K562 (cell line): ENCODE data around the gene GLUD1. TPM values are rescaled to one million over a fixed set of nuclear protein-coding genes. Genes with fewer than 3 reads are reported as not detected.
"Not testable (repeated sequence)": the region's sequence is repeated elsewhere in the genome, so short reads cannot be mapped to it uniquely, and the experiment has no call there.

Source experiments
- ATAC-seq: fragments of 200-7000 bp; cut with Tn5 transposase; 3 replicates; pipeline ENCODE4 v1.9.1; 2020; ENCODE audit warnings: moderate library complexity
- BruUV-seq: library from RNA; stranded (reverse); fragments of 400-500 nt; replicated peaks from 2 replicates; lab custom pipeline; 2021; lab: Mats Ljungman, UMichigan
- CTCF ChIA-PET: fragments of 300-600 bp; formaldehyde crosslinking; extraction: SDS; loops from one replicate; lab custom pipeline; 2021; ENCODE audit warnings: low intra/inter-chr PET ratio; lab: Yijun Ruan, JAX
- POLR2A ChIA-PET: fragments of 300-600, 350-650 bp; sonication (Branson Sonifier 250); formaldehyde crosslinking; extraction: SDS; loops from one replicate; lab custom pipeline; 2021; ENCODE audit warnings: antibody characterized with exemption, inconsistent platforms; lab: Yijun Ruan, JAX
- DNase-seq, 4 experiments: peaks; one replicate each; pipeline versions ENCODE4 v3.0.0 to v3.0.0-alpha.2; 2011 to 2018; ENCODE audit warnings: low spot score in 3 of 4, mixed read lengths in 3 of 4; ENCODE audit errors: extremely low read depth in 1 of 4
- FAIRE-seq: peaks from 2 replicates; lab custom pipeline; 2011; peaks lifted over from hg19 to GRCh38; lab: Jason Lieb, UNC
- H2AFZ ChIP-seq: 2 replicates; pipeline ENCODE4 v1.6.0; 2011; ENCODE audit warnings: low read depth, low read length, control low read depth, inconsistent platforms
- H3K27ac ChIP-seq: fragments of 200-600 bp; 3 replicates; pipeline ENCODE4 v1.8.0; 2011; ENCODE audit warnings: low read depth, mild to moderate bottlenecking, control low read depth, inconsistent platforms, low read length, moderate library complexity, mixed read lengths; ENCODE audit errors: extremely low read depth
- H3K27me3 ChIP-seq, 2 experiments: fragments of 300-600 bp in 1 of 2; 2 replicates in 1 of 2; 3 replicates in 1 of 2; pipeline versions ENCODE4 v1.6.0 to v1.8.0; 2011; ENCODE audit warnings: inconsistent platforms in 2 of 2, low read length in 2 of 2, mild to moderate bottlenecking in 1 of 2, mixed read lengths in 1 of 2, moderate library complexity in 1 of 2; ENCODE audit not compliant: control insufficient read depth in 2 of 2, insufficient read depth in 2 of 2
- H3K36me3 ChIP-seq: fragments of 300-600 bp; 3 replicates; pipeline ENCODE4 v1.8.0; 2011; ENCODE audit warnings: mild to moderate bottlenecking, low read length, inconsistent platforms; ENCODE audit not compliant: control insufficient read depth, insufficient read depth
- H3K4me1 ChIP-seq, 2 experiments: fragments of 200-600 bp in 1 of 2; replicated peaks in 1 of 2; 2 replicates in 1 of 2; 3 replicates in 1 of 2; pipeline versions ENCODE4 v1.5.1 to v1.8.0; 2011; ENCODE audit warnings: inconsistent platforms in 2 of 2, low read length in 2 of 2, mild to moderate bottlenecking in 1 of 2, mixed read lengths in 1 of 2, moderate library complexity in 1 of 2; ENCODE audit not compliant: control insufficient read depth in 2 of 2, insufficient read depth in 2 of 2
- H3K4me2 ChIP-seq: 2 replicates; pipeline ENCODE4 v1.6.1; 2011; ENCODE audit warnings: low read length, control low read depth, inconsistent platforms, mixed read lengths; ENCODE audit not compliant: insufficient read depth
- H3K4me3 ChIP-seq: fragments of 200-600 bp; sonication (generic), shearing (Covaris generic); 2 replicates; pipeline ENCODE4 v1.5.1; 2016; ENCODE audit warnings: control low read depth, inconsistent platforms
- H3K79me2 ChIP-seq: fragments of 200-600 bp; 3 replicates; pipeline ENCODE4 v1.8.0; 2011; ENCODE audit warnings: low read length, inconsistent platforms; ENCODE audit not compliant: control insufficient read depth, insufficient read depth
- H3K9ac ChIP-seq, 2 experiments: 2 replicates each; pipeline versions ENCODE4 v1.6.0 to v1.6.1; 2011; ENCODE audit warnings: low read depth in 2 of 2, low read length in 2 of 2, control low read depth in 1 of 2, inconsistent platforms in 1 of 2, mild to moderate bottlenecking in 1 of 2, mixed read lengths in 1 of 2; ENCODE audit not compliant: insufficient read depth in 1 of 2
- H3K9me1 ChIP-seq: one replicate; pipeline ENCODE4 v1.6.0; 2011; ENCODE audit warnings: inconsistent platforms, mild to moderate bottlenecking, low read length, moderate library complexity; ENCODE audit not compliant: control insufficient read depth, insufficient read depth
- H3K9me3 ChIP-seq: replicated peaks from 2 replicates; pipeline ENCODE4 v1.5.1; 2011; ENCODE audit warnings: low read depth, low read length, inconsistent platforms; ENCODE audit not compliant: control insufficient read depth, insufficient read depth
- H4K20me1 ChIP-seq: replicated peaks from 2 replicates; pipeline ENCODE4 v1.6.1; 2011; ENCODE audit warnings: low read length, inconsistent platforms, mixed read lengths; ENCODE audit not compliant: control insufficient read depth, insufficient read depth
- CBX8 ChIP-seq: fragments of 200-600 bp; sonication (generic); IDR thresholded peaks from 2 replicates; pipeline ENCODE4 v1.6.1; 2012; ENCODE audit warnings: borderline replicate concordance, mixed run types, low read depth, mild to moderate bottlenecking, moderate library complexity, mixed read lengths, low read length, control low read depth, inconsistent platforms; ENCODE audit not compliant: poor library complexity, severe bottlenecking; ENCODE audit errors: extremely low read depth
- HNRNPUL1 ChIP-seq: fragments of 200-400 bp; formaldehyde crosslinking; IDR thresholded peaks from 2 replicates; pipeline ENCODE4 v1.6.1; 2017; ENCODE audit warnings: low read length
- KAT7 ChIP-seq: sonication (generic); formaldehyde crosslinking; IDR thresholded peaks from 2 replicates; pipeline ENCODE4 v1.8.0; 2022; ENCODE audit warnings: missing genetic modification reagents, mild to moderate bottlenecking, borderline replicate concordance
- NBN ChIP-seq: fragments of 450-650 bp; IDR thresholded peaks from 2 replicates; pipeline ENCODE4 v1.6.1; 2016; ENCODE audit warnings: low read depth, mild to moderate bottlenecking
- NCOA2 ChIP-seq, 2 experiments: fragments of 450-650 bp; IDR thresholded peaks; 2 replicates each; pipeline ENCODE4 v1.6.1; 2018; ENCODE audit warnings: mild to moderate bottlenecking in 2 of 2, moderate library complexity in 1 of 2; ENCODE audit not compliant: partially characterized antibody in 2 of 2
- RBM14 ChIP-seq: fragments of 200-400 bp; formaldehyde crosslinking; IDR thresholded peaks from 2 replicates; pipeline ENCODE4 v1.6.1; 2018; ENCODE audit warnings: low read depth, mild to moderate bottlenecking, low read length, moderate library complexity, borderline replicate concordance; ENCODE audit not compliant: insufficient read depth
- RHOXF2B ChIP-seq: fragments of 250-450 bp; sonication (Bioruptor Pico); conservative IDR thresholded peaks from 2 replicates; pipeline ENCODE4 v1.5.1; 2021
- TAF9B ChIP-seq: fragments of 450-650 bp; IDR thresholded peaks from 2 replicates; pipeline ENCODE4 v1.6.1; 2018; ENCODE audit warnings: mild to moderate bottlenecking; ENCODE audit not compliant: partially characterized antibody
- TCF15 ChIP-seq: fragments of 250-450 bp; sonication (Bioruptor Pico); IDR thresholded peaks from 2 replicates; pipeline ENCODE4 v1.8.0; 2022; ENCODE audit warnings: moderate library complexity, mild to moderate bottlenecking, inconsistent platforms
- ZBTB1 ChIP-seq: sonication (generic); formaldehyde crosslinking; IDR thresholded peaks from 2 replicates; pipeline ENCODE4 v1.8.1; 2023; ENCODE audit warnings: missing genetic modification reagents, low read depth, mild to moderate bottlenecking, borderline replicate concordance
- ZBTB26 ChIP-seq: fragments of 450-650 bp; formaldehyde crosslinking; IDR thresholded peaks from 2 replicates; pipeline ENCODE4 v1.4.0; 2022; ENCODE audit warnings: missing genetic modification characterization
- ZNF311 ChIP-seq: fragments of 250-450 bp; sonication (Bioruptor Pico); IDR thresholded peaks from 2 replicates; pipeline ENCODE4 v1.4.0; 2020; ENCODE audit warnings: mild to moderate bottlenecking, moderate library complexity
- WGBS: fragments of 100-300 bp; shearing (Covaris generic); methylation state at CpG from one replicate; pipeline ENCODE4 v1.1.6; 2016; ENCODE audit warnings: low coverage, mixed read lengths; ENCODE audit not compliant: insufficient coverage; ENCODE audit errors: missing lambda C conversion rate; 5-methylcytosine and 5-hydroxymethylcytosine counted together
- in situ Hi-C: fragments of 300-500 bp; cut with MboI; formaldehyde crosslinking; loops from 4 replicates; pipeline ENCODE4 v1.15.0; 2018; ENCODE audit warnings: inconsistent platforms, mixed read lengths
- intact Hi-C: fragments of 100-400 bp; cut with micrococcal nuclease; formaldehyde crosslinking; loops from 2 replicates; pipeline ENCODE4 v1.14.2; 2022
- polyA plus RNA-seq, 8 experiments: library from polyadenylated mRNA; depleted of rRNA in 4 of 8; stranded (reverse) in 5 of 8; unstranded in 3 of 8; fragments of >200 nt; fragmentation: Nextera tagmentation in 2 of 8; fragmentation: Illumina TruSeq in 1 of 8; extraction: Ambion mirVana in 2 of 8; extraction: Trizol in 1 of 8; gene quantifications; 2 replicates each; pipeline versions ENCODE4 v1.2.1 to v1.2.3, GENCODE V29; 2011 to 2014; ENCODE audit warnings: inconsistent platforms in 1 of 8, missing spikeins in 1 of 8
- total RNA-seq, 7 experiments: library from RNA; depleted of rRNA in 6 of 7; stranded (reverse); fragments of >200 nt in 6 of 7; fragmentation: Illumina TruSeq in 2 of 7; extraction: Trizol in 2 of 7; gene quantifications; 2 replicates each; pipeline versions ENCODE4 v1.2.1 to v1.2.3, GENCODE V29; 2011 to 2021; ENCODE audit warnings: low replicate concordance in 1 of 7
- TF ChIP-seq, protein P1 (sequence below): sonication (generic); formaldehyde crosslinking; IDR thresholded peaks from 2 replicates; pipeline ENCODE4 v1.8.1; 2023; ENCODE audit warnings: mild to moderate bottlenecking, missing genetic modification reagents

Gene GLUD1
- total and polyA plus RNA-seq, 9 of the 15 experiments (the other 6 are each of a cell fraction or from before 2014, with no cell fraction given): 21.9 to 92.0 (median 76.3) TPM

GRCh38 chr10:87104727-87105126 lies 10.1 kb upstream of the GLUD1 start:
- POLR2A ChIA-PET, CTCF ChIA-PET, FAIRE-seq, H4K20me1 ChIP-seq, H3K4me3 ChIP-seq, intact Hi-C loops, H3K9me1 ChIP-seq, H3K4me1 ChIP-seq, H3K9ac ChIP-seq, H3K4me2 ChIP-seq, H3K9me3 ChIP-seq, H3K27ac ChIP-seq, in situ Hi-C loops, DNase-seq, BruUV-seq, H3K27me3 ChIP-seq, H2AFZ ChIP-seq, ATAC-seq: not testable (repeated sequence)
- peaks cover 67% of the 10 kb centered on the region for H3K36me3 ChIP-seq
- 67% methylated on average over 2 of the region's 8 CpGs for WGBS
- H3K79me2 ChIP-seq: peaks cover 32% of the 10 kb centered on the region

- peaks cover 70% of the 10 kb centered on the region for H3K36me3 ChIP-seq
- TF ChIP-seq TCF15 (CRISPR knock-in tag) (no peak), NCOA2 (IDR thresholded peaks at IDR 0.05; ENCODE audit: partially characterized antibody in 2 of 2) (no peak), RBM14 (no peak), KAT7 (CRISPR knock-in tag) (no peak), TAF9B (no peak), CBX8 (no peak), RHOXF2B (CRISPR knock-in tag) (no peak), ZBTB1 (CRISPR knock-in tag) (no peak), NBN (no peak), ZNF311 (no peak), HNRNPUL1 (no peak), ZBTB26 (CRISPR knock-in tag) (no peak)
- TF ChIP-seq, protein P1, sequence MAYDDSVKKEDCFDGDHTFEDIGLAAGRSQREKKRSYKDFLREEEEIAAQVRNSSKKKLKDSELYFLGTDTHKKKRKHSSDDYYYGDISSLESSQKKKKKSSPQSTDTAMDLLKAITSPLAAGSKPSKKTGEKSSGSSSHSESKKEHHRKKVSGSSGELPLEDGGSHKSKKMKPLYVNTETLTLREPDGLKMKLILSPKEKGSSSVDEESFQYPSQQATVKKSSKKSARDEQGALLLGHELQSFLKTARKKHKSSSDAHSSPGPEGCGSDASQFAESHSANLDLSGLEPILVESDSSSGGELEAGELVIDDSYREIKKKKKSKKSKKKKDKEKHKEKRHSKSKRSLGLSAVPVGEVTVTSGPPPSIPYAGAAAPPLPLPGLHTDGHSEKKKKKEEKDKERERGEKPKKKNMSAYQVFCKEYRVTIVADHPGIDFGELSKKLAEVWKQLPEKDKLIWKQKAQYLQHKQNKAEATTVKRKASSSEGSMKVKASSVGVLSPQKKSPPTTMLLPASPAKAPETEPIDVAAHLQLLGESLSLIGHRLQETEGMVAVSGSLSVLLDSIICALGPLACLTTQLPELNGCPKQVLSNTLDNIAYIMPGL (CRISPR knock-in tag): no peak
Measured at GRCh38 chr10:87101996-87102395, 7.4 kb upstream of the GLUD1 start.

More at GRCh38 chr10:87101996-87102395, 7.4 kb upstream of the GLUD1 start:
- Histone ChIP-seq H3K9ac (no peak overlapping the region), H3K4me3 (no peak overlapping the region), H2AFZ (no peak overlapping the region), H4K20me1 (no peaks in the 10 kb centered on the region), H3K4me2 (no peak overlapping the region), H3K9me1 (no peaks in the 10 kb centered on the region), H3K9me3 (no peaks in the 10 kb centered on the region), H3K79me2 (peaks cover 38% of the 10 kb centered on the region), H3K27me3 (no peaks in the 10 kb centered on the region), H3K4me1 (peaks cover 0 to 2% of the 10 kb centered on the region in 2 experiments; a peak in 3 of 5 replicates), H3K27ac (no peak overlapping the region)
- 100% methylated on average over 2 of the region's 2 CpGs for WGBS
- intact Hi-C loops: no loop called here
- no peak for FAIRE-seq
- in situ Hi-C loops: no loop called here
- no peak for DNase-seq
- no TSS peak for BruUV-seq
- POLR2A ChIA-PET: no interaction called here
- CTCF ChIA-PET: no interaction called here
- ATAC-seq: no peak
